ENCODE results near the gene PLEKHG2. TPM values are rescaled to one million over a fixed set of nuclear protein-coding genes. Genes with fewer than 3 reads are reported as not detected.
A peak's percentile ranks its signal among the peaks of the same experiment; 100 is the strongest.

The PLEKHG2 gene
- polyA plus RNA-seq, 6 donors from 2014 or later, result 2.5 to 8.3 (median 4.7) TPM; not detected in 1

- Mint-ChIP-seq H3K9me3 (peaks cover 0 to 2% (median 0%) of the 10 kb centered on the region in 7 donors), H3K27ac (peak overlapping the region; percentile 98 to 100 (median 100)), H3K36me3 (peaks cover 13 to 18% of the 10 kb centered on the region in 2 donors), H3K4me3 (peak overlapping the region; percentile 83 to 98 (median 97)), H3K4me1 (peaks cover 54 to 81% (median 58%) of the 10 kb centered on the region in 3 donors), H3K27me3 (no peaks in the 10 kb centered on the region)
- DNase-seq, result peak; percentile 91
- ATAC-seq (ENCODE audit: low read depth in 2 of 2), result peak; percentile 12 to 16
Measured at GRCh38 chr19:39405958-39406655, 6.4 kb upstream of the PLEKHG2 start.

- H3K27ac Mint-ChIP-seq, result peak within 1 kb of the TSS; percentile 98 to 100 (median 100)
- ATAC-seq (ENCODE audit: low read depth in 2 of 2), result peak; percentile 14 to 20
- H3K4me3 Mint-ChIP-seq, result peak within 1 kb of the TSS; percentile 83 to 98 (median 97)
- H3K9me3 Mint-ChIP-seq, result peaks cover 0 to 1% (median 0%) of the 10 kb centered on the region in 7 donors
- peaks cover 13 to 18% of the 10 kb centered on the region in 2 donors for H3K36me3 Mint-ChIP-seq
- peaks cover 54 to 81% (median 58%) of the 10 kb centered on the region in 3 donors for H3K4me1 Mint-ChIP-seq
- H3K27me3 Mint-ChIP-seq, result peaks cover 0 to 2% (median 0%) of the 10 kb centered on the region in 3 donors
- peak; percentile 85 for DNase-seq
Measured at GRCh38 chr19:39406656-39407409, 5.6 kb upstream of the PLEKHG2 start, which contains the start of gene ZFP36. Gene ZFP36 (plus strand): TSS chr19:39406847. CDS start chr19:39406905, 58 bp downstream.

GRCh38 chr19:39407410-39407659 lies 5.1 kb upstream of the PLEKHG2 start:
- peaks cover 0 to 7% (median 0%) of the 10 kb centered on the region in 3 donors for H3K27me3 Mint-ChIP-seq
- DNase-seq (no peak), ATAC-seq (ENCODE audit: low read depth in 2 of 2) (no peak)
- H3K4me1 Mint-ChIP-seq, result peaks cover 54 to 81% (median 55%) of the 10 kb centered on the region in 3 donors
- peaks cover 0 to 2% (median 1%) of the 10 kb centered on the region in 7 donors for H3K9me3 Mint-ChIP-seq
- peaks cover 13 to 18% of the 10 kb centered on the region in 2 donors for H3K36me3 Mint-ChIP-seq
- H3K27ac Mint-ChIP-seq, result peak overlapping the region; percentile 98 to 100 (median 100)
- H3K4me3 Mint-ChIP-seq, result peak overlapping the region; percentile 83 to 98 (median 97)

- H3K27me3 Mint-ChIP-seq, result peaks cover 0 to 7% (median 0%) of the 10 kb centered on the region in 3 donors
- DNase-seq (peak; percentile 79), ATAC-seq (ENCODE audit: low read depth in 2 of 2) (peak; percentile 1 to 2)
- H3K4me1 Mint-ChIP-seq, result peaks cover 49 to 76% (median 55%) of the 10 kb centered on the region in 3 donors
- peak overlapping the region; percentile 98 to 100 (median 100) for H3K27ac Mint-ChIP-seq
- peak overlapping the region; percentile 83 to 98 (median 97) for H3K4me3 Mint-ChIP-seq
- peaks cover 0 to 2% (median 1%) of the 10 kb centered on the region in 7 donors for H3K9me3 Mint-ChIP-seq
- peaks cover 13 to 18% of the 10 kb centered on the region in 2 donors for H3K36me3 Mint-ChIP-seq
Measured at GRCh38 chr19:39407660-39408391, 4.6 kb upstream of the PLEKHG2 start.

- H3K9me3 Mint-ChIP-seq, result peaks cover 0 to 2% (median 1%) of the 10 kb centered on the region in 7 donors
- ATAC-seq (ENCODE audit: low read depth in 2 of 2) (no peak), DNase-seq (no peak)
- peak overlapping the region; percentile 98 to 100 (median 100) for H3K27ac Mint-ChIP-seq
- H3K36me3 Mint-ChIP-seq, result peaks cover 13 to 18% of the 10 kb centered on the region in 2 donors
- H3K4me1 Mint-ChIP-seq, result peaks cover 48 to 73% (median 54%) of the 10 kb centered on the region in 3 donors
- peak overlapping the region; percentile 83 to 98 (median 97) for H3K4me3 Mint-ChIP-seq
- H3K27me3 Mint-ChIP-seq, result peaks cover 0 to 7% (median 0%) of the 10 kb centered on the region in 3 donors
Measured at GRCh38 chr19:39408392-39409207, 3.9 kb upstream of the PLEKHG2 start.

GRCh38 chr19:39409208-39410016 lies 3.1 kb upstream of the PLEKHG2 start:
- peak; percentile 5 for ATAC-seq (ENCODE audit: low read depth in 2 of 2)
- peaks cover 0 to 7% (median 0%) of the 10 kb centered on the region in 3 donors for H3K27me3 Mint-ChIP-seq

GRCh38 chr19:39410017-39410830 lies 2.2 kb upstream of the PLEKHG2 start:
- H3K36me3 Mint-ChIP-seq, result peaks cover 13 to 18% of the 10 kb centered on the region in 2 donors
- peaks cover 0 to 7% (median 0%) of the 10 kb centered on the region in 3 donors for H3K27me3 Mint-ChIP-seq
- peak; percentile 33 to 37 for ATAC-seq (ENCODE audit: low read depth in 2 of 2)
- H3K4me3 Mint-ChIP-seq, result peak overlapping the region; percentile 83 to 99 (median 96)
- H3K4me1 Mint-ChIP-seq, result peaks cover 52 to 75% (median 56%) of the 10 kb centered on the region in 3 donors
- H3K27ac Mint-ChIP-seq, result peak overlapping the region; percentile 98 to 100 (median 100)
- DNase-seq, result peak; percentile 93
- H3K9me3 Mint-ChIP-seq, result peaks cover 0 to 2% (median 1%) of the 10 kb centered on the region in 7 donors

More at GRCh38 chr19:39409208-39410016, 3.1 kb upstream of the PLEKHG2 start:
- Mint-ChIP-seq H3K4me3 (peak overlapping the region; percentile 83 to 99 (median 98)), H3K4me1 (peaks cover 56 to 73% (median 57%) of the 10 kb centered on the region in 3 donors), H3K9me3 (peaks cover 0 to 2% (median 1%) of the 10 kb centered on the region in 7 donors), H3K36me3 (peaks cover 13 to 18% of the 10 kb centered on the region in 2 donors), H3K27ac (peak overlapping the region; percentile 98 to 100 (median 100))
- peak; percentile 81 for DNase-seq

GRCh38 chr19:39410831-39411080 lies 1.7 kb upstream of the PLEKHG2 start:
- Mint-ChIP-seq H3K27ac (peak overlapping the region; percentile 98 to 100 (median 100)), H3K27me3 (peaks cover 0 to 7% (median 0%) of the 10 kb centered on the region in 3 donors), H3K4me1 (peaks cover 47 to 74% (median 55%) of the 10 kb centered on the region in 3 donors), H3K36me3 (peaks cover 13 to 18% of the 10 kb centered on the region in 2 donors), H3K4me3 (peak overlapping the region; percentile 83 to 99 (median 96)), H3K9me3 (peaks cover 0 to 2% (median 1%) of the 10 kb centered on the region in 7 donors)
- ATAC-seq (ENCODE audit: low read depth in 2 of 2), result no peak
- DNase-seq, result no peak

GRCh38 chr19:39411081-39411831 lies 1.2 kb upstream of the PLEKHG2 start:
- Mint-ChIP-seq H3K36me3 (peaks cover 13 to 18% of the 10 kb centered on the region in 2 donors), H3K9me3 (peaks cover 0 to 2% (median 1%) of the 10 kb centered on the region in 7 donors), H3K4me3 (peak overlapping the region; percentile 83 to 99 (median 96)), H3K27ac (peak overlapping the region; percentile 98 to 100 (median 100)), H3K27me3 (peaks cover 0 to 7% (median 0%) of the 10 kb centered on the region in 3 donors), H3K4me1 (peaks cover 42 to 70% (median 51%) of the 10 kb centered on the region in 3 donors)
- ATAC-seq (ENCODE audit: low read depth in 2 of 2) (no peak), DNase-seq (peak; percentile 45)

GRCh38 chr19:39411832-39412099 lies 703 bp upstream of the PLEKHG2 start:
- peak; percentile 93 for DNase-seq
- ATAC-seq (ENCODE audit: low read depth in 2 of 2), result peak; percentile 28 to 31
- peak overlapping the region; percentile 98 to 100 (median 100) for H3K27ac Mint-ChIP-seq
- H3K4me1 Mint-ChIP-seq, result peaks cover 41 to 68% (median 49%) of the 10 kb centered on the region in 3 donors
- H3K4me3 Mint-ChIP-seq, result peak overlapping the region; percentile 83 to 99 (median 96)
- peaks cover 0 to 7% (median 0%) of the 10 kb centered on the region in 3 donors for H3K27me3 Mint-ChIP-seq
- peaks cover 0 to 2% (median 1%) of the 10 kb centered on the region in 7 donors for H3K9me3 Mint-ChIP-seq
- H3K36me3 Mint-ChIP-seq, result peaks cover 13 to 18% of the 10 kb centered on the region in 2 donors

All from naive B cell (primary cell).